Lung (tissue), 12 donors: ENCODE data around the gene USP32. TPM values are rescaled to one million over a fixed set of nuclear protein-coding genes. Genes with fewer than 3 reads are reported as not detected.
A peak's percentile ranks its signal among the peaks of the same experiment; 100 is the strongest.

Experiments used
- ATAC-seq: fragments of 200-7000 bp; cut with Tn5 transposase; one replicate; pipeline ENCODE4 v1.9.1; 2020; ENCODE audit warnings: moderate number of reproducible peaks; ENCODE audit not compliant: insufficient read depth, low FRiP score
- DNase-seq, 3 donors: peaks; one replicate each; pipeline ENCODE4 v3.0.0-alpha.2; 2013 to 2017
- H3K27ac ChIP-seq, 2 donors: one replicate each; pipeline ENCODE4 v1.5.1; 2013; ENCODE audit warnings: mild to moderate bottlenecking in 2 of 2, moderate library complexity in 2 of 2, control low read depth in 1 of 2, inconsistent platforms in 1 of 2, low read depth in 1 of 2, low read length in 1 of 2
- H3K27me3 ChIP-seq, 3 donors: one replicate each; pipeline ENCODE4 v1.5.1; 2013; ENCODE audit warnings: low read length in 2 of 3; ENCODE audit not compliant: control insufficient read depth in 3 of 3, insufficient read depth in 3 of 3
- H3K36me3 ChIP-seq, 4 donors: one replicate each; pipeline ENCODE4 v1.5.1; 2013; ENCODE audit warnings: low read length in 4 of 4, mild to moderate bottlenecking in 1 of 4, moderate library complexity in 1 of 4; ENCODE audit not compliant: control insufficient read depth in 4 of 4, insufficient read depth in 4 of 4
- H3K4me1 ChIP-seq, 5 donors: one replicate each; pipeline ENCODE4 v1.5.1; 2013; ENCODE audit warnings: low read length in 5 of 5, mild to moderate bottlenecking in 2 of 5, moderate library complexity in 1 of 5; ENCODE audit not compliant: control insufficient read depth in 5 of 5, insufficient read depth in 5 of 5
- H3K4me3 ChIP-seq: one replicate; pipeline ENCODE4 v1.5.1; 2013; ENCODE audit warnings: mild to moderate bottlenecking, control low read depth, moderate library complexity
- H3K9ac ChIP-seq, 2 donors: one replicate each; pipeline ENCODE4 v1.5.1; 2013; ENCODE audit warnings: low read length in 2 of 2, control low read depth in 1 of 2; ENCODE audit not compliant: insufficient read depth in 1 of 2
- H3K9me3 ChIP-seq, 4 donors: one replicate each; pipeline ENCODE4 v1.5.1; 2013; ENCODE audit warnings: low read length in 3 of 4, mild to moderate bottlenecking in 1 of 4, moderate library complexity in 1 of 4; ENCODE audit not compliant: control insufficient read depth in 4 of 4, insufficient read depth in 3 of 4
- WGBS, 2 donors: extraction: QIAGEN DNeasy Blood & Tissue Kit; methylation state at CpG; one replicate each; pipeline ENCODE4 v1.1.7; 2013; 5-methylcytosine and 5-hydroxymethylcytosine counted together
- polyA plus RNA-seq, 2 donors: library from polyadenylated mRNA; stranded (reverse); fragments of 200-250 nt; gene quantifications; one replicate each; pipeline ENCODE4 v1.2.1, GENCODE V29; 2013
- total RNA-seq, 2 donors: library from RNA; depleted of rRNA in 1 of 2; stranded (reverse); fragments of >200 nt in 1 of 2; gene quantifications; one replicate each; pipeline ENCODE4 v1.2.1, GENCODE V29; 2014 to 2021
- TF ChIP-seq, protein P1 (sequence below): IDR thresholded peaks from 2 replicates; pipeline ENCODE4 v1.5.1; 2012; ENCODE audit warnings: mild to moderate bottlenecking; ENCODE audit errors: control extremely low read depth, extremely low read depth
- donor health status: control.
- donor health status: control.
- donor health status: Bipolar disorder and iron deficiency.
- donor health status: healthy.
- donor health status: DM: yes; HTN: yes; CAD: no.

The USP32 gene
- total and polyA plus RNA-seq, 4 donors, result 18.2 to 96.6 (median 51.1) TPM

DNA sequence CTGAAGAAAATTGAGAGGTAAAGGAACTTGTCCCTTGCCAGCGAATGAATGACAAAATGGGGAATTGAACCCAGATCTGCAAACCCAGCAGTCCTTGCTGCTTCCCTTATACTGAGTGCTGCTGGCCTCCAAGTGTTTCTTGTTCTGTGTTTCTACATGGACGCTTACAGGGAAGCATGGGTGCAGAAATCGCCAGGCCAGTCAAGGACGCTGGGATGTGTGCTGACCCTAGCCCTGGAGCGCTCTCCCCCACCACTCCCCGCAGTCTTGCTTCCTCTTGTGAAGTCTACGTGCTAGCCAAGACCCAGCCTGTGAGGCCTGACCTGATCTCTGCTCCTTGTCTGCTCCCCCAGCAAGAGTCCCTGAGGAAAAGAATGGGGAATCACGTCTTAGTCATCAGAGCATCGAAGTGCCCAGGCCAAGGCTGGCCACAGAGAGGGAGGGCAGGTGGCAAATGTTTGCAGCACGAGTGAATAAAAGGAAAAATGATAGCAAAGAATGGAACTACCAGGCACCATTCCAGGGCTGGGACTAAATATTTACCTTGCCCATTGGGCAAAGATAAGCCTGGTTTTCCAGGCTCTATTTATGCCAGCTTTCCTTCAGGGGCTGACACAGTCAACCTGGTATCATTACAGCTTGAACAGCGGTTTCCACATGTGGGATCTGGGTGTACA, 224.7 kb downstream of the USP32 start:
- peaks cover 0 to 31% (median 14%) of the 10 kb centered on the region in 5 donors for H3K4me1 ChIP-seq
- no peak for ATAC-seq

DNA sequence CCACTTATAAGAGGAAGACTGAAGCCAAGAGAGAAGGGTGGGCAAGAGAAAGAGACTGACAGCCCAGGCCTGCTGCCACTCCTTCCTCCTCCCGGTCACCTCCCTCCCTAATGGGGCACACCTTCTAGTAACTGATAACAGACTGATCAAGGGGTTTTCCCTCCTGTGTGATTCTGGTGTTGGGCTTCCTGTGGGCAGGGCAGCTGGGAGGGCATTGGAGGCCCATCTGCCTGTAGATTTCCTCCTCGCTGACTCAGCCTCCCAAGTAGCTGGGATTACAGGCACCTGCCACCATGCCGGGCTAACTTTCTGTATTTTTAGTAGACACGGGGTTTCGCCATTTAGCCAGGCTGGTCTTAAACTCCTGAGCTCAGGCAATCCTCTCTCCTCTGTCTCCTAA, 226.0 kb downstream of the USP32 start:
- 52 to 54% methylated on average over 5 of the region's 5 CpGs for WGBS, 2 donors
- peak overlapping the region in 1 of 2 donors; percentile 41 for H3K27ac ChIP-seq
- no peaks in the 10 kb centered on the region for H3K36me3 ChIP-seq
- DNase-seq (no peak), ATAC-seq (no peak)
- no peaks in the 10 kb centered on the region for H3K27me3 ChIP-seq
- no peak overlapping the region for H3K9ac ChIP-seq
- no peak overlapping the region for H3K4me3 ChIP-seq
- H3K9me3 ChIP-seq, result no peaks in the 10 kb centered on the region
- TF ChIP-seq, protein P1, sequence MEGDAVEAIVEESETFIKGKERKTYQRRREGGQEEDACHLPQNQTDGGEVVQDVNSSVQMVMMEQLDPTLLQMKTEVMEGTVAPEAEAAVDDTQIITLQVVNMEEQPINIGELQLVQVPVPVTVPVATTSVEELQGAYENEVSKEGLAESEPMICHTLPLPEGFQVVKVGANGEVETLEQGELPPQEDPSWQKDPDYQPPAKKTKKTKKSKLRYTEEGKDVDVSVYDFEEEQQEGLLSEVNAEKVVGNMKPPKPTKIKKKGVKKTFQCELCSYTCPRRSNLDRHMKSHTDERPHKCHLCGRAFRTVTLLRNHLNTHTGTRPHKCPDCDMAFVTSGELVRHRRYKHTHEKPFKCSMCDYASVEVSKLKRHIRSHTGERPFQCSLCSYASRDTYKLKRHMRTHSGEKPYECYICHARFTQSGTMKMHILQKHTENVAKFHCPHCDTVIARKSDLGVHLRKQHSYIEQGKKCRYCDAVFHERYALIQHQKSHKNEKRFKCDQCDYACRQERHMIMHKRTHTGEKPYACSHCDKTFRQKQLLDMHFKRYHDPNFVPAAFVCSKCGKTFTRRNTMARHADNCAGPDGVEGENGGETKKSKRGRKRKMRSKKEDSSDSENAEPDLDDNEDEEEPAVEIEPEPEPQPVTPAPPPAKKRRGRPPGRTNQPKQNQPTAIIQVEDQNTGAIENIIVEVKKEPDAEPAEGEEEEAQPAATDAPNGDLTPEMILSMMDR, result no peak
- H3K4me1 ChIP-seq, result peaks cover 0 to 29% (median 9%) of the 10 kb centered on the region in 5 donors

More for the DNA sequence above, 224.7 kb downstream of the USP32 start:
- Histone ChIP-seq H3K27ac (peak overlapping the region in 1 of 2 donors; percentile 0), H3K9me3 (no peaks in the 10 kb centered on the region), H3K9ac (no peak overlapping the region), H3K4me3 (no peak overlapping the region), H3K36me3 (no peaks in the 10 kb centered on the region), H3K27me3 (no peaks in the 10 kb centered on the region)
- DNase-seq, result no peak
- 54 to 70% methylated on average over 11 of the region's 11 CpGs for WGBS, 2 donors
- TF ChIP-seq, protein P1, result no peak

DNA sequence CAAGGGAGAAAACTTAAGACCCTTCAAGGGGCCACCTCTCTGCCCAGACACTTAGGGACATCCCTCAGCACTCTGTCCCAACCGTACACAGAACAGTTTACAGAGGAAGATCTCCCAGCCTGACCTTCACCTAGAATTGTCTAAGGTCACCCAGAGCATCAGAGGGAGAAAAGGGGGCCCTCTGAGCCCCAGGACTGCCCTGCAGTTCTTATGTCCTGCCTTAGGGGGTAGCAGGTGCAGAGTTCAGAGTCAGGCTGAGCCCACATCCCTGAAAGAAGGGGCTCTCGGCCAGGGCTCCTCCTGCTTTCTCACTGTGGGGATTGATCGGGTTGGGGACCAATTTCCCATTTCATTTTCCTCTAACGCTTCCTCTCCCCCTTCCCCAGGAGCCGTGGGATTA, 226.7 kb downstream of the USP32 start:
- no peaks in the 10 kb centered on the region for H3K27me3 ChIP-seq
- 68 to 76% methylated on average over 4 to 5 of the region's 5 CpGs for WGBS, 2 donors
- no peak overlapping the region for H3K4me3 ChIP-seq
- TF ChIP-seq, protein P1, result no peak
- DNase-seq (no peak), ATAC-seq (no peak)
- no peaks in the 10 kb centered on the region for H3K36me3 ChIP-seq
- no peak overlapping the region for H3K9ac ChIP-seq
- H3K9me3 ChIP-seq, result no peaks in the 10 kb centered on the region
- peaks cover 0 to 27% (median 5%) of the 10 kb centered on the region in 5 donors for H3K4me1 ChIP-seq
- peak overlapping the region in 1 of 2 donors; percentile 30 for H3K27ac ChIP-seq
